AG09319 (cell line): ENCODE data around the gene SYNE1.
"Not testable (repeated sequence)": the region's sequence is repeated elsewhere in the genome, so short reads cannot be mapped to it uniquely, and the experiment has no call there.

Experiments used
- DNase-seq: peaks from one replicate; pipeline ENCODE4 v3.0.0-alpha.2; 2010; ENCODE audit warnings: low read depth; ENCODE audit errors: extremely low read depth
- CTCF ChIP-seq: IDR thresholded peaks from 2 replicates; pipeline ENCODE4 v1.5.1; 2011; ENCODE audit warnings: low read depth, mild to moderate bottlenecking, inconsistent platforms, low read length, moderate library complexity

The SYNE1 gene

GRCh38 chr6:152150196-152150595 lies 487.0 kb downstream of the SYNE1 start:
- no peak for DNase-seq
- no peak for TF ChIP-seq CTCF

DNA sequence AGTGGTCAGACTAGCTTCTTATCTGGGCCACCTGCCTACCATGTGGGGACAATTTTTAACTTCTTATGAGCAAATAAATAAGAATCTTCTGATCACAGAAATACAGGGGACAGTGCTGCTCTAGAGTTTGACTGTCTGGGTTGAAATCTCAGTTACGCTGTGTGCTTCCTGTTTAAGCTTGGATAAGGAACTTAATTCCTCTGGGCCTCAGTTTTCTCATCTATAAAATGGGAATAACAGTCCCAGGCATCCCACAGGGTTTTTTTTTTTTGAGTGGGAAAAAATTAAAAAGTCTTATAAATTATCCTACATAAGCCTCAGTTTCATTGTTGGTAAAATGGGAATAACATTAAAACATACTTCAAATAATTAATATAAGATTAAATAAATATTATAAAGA lies 488.8 kb downstream of the SYNE1 start:
- TF ChIP-seq CTCF: no peak
- no peak for DNase-seq

DNA sequence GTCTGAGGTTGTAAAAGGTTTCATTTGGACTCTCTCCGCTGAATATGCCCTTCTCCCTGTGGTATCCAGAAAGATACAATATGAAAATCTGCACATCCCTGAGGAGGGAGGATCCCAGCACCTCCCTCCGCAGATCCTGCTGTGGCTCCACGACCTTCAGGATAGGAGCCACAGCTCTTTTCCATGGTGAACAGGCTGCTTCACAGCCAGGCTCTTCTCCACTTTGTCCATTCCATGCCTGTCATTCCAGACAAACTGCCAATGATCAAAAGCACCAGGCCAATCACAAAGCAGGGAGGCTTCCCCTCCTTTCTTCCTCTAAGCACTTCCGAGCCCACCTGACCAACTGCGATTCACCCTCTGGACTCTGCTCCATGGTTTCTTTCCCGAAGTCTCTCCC lies 489.9 kb downstream of the SYNE1 start:
- no peak for DNase-seq
- TF ChIP-seq CTCF: no peak

GRCh38 chr6:152146385-152146784 lies 490.8 kb downstream of the SYNE1 start:
- TF ChIP-seq CTCF: no peak
- DNase-seq: no peak

DNA sequence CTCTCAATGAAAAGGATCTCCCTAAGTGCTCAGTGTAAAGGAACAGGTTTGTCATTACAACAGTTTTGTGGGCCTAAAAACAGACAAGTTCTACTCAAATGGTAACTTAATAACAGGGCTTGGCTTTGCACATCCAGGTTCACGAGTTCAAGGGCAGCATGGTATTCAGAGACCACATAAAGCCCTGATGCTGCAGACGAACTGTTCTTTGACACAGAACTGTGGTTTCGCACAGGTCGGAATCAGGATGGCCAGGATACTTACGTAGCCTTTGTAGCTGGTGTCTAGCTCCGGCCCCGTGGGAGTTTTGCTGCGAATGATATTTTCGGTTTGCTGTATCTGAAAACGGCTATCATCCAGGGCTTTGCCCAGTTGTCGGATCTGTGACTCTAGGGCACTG lies 493.8 kb downstream of the SYNE1 start:
- no peak for TF ChIP-seq CTCF
- no peak for DNase-seq

GRCh38 chr6:152142105-152142504 lies 495.1 kb downstream of the SYNE1 start:
- DNase-seq: no peak
- TF ChIP-seq CTCF: no peak

- DNase-seq: not testable (repeated sequence)
These were observed 498.8 kb downstream of the SYNE1 start for GRCh38 chr6:152138344-152138743.

DNA sequence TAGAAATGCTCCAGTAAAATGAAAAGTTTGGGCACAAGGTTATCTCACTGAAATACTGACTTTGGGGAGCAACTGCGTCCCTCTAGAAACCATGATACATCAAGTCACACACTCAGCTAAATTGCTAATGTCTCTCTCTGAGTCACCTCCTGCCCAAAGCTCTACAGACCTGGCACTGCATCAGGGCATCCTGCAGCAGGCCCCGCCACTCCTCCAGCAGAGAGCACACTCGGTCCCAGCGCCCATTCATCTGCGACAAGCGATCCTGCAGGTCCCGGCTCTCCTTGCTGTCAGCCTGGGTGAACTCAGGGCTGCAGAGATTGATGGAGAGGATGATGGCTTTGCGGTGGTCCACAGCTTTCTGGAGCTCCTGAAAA lies 500.7 kb downstream of the SYNE1 start:
- no peak for DNase-seq

More for the DNA sequence above, 500.7 kb downstream of the SYNE1 start:
- TF ChIP-seq CTCF: no peak
